ENCODE results near the gene PDIA5.

Gene PDIA5

GRCh38 chr3:123116116-123116515 is 49.3 kb downstream of the PDIA5 start:
- DNase-seq (ENCODE audit: low spot score), result no peak
- no peak overlapping the region for H3K4me3 ChIP-seq
- TF ChIP-seq CTCF (IDR thresholded peaks at IDR 0.05), result no peak
- H3K27ac ChIP-seq, result no peak overlapping the region

DNA sequence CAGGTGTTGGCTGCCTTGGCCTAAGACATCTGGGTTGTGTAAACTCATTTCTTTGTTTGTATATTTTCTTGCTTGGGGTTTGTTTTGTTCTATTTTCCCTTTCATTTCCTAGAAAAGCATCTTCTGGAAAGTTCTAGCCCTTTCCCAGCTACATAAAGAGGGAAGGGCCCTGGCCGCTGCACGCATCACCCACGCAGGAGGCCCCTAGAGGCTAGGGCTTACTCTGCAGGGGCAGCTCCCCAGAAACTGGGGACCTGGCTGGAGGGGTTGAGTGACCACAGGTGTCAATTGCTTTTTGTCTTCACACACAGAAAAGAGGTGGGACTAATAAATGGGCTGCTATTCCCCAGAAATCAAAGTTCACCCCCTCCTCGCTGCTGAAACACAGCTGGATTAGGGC is 52.6 kb downstream of the PDIA5 start:
- no peak for TF ChIP-seq CTCF (IDR thresholded peaks at IDR 0.05)
- no peak overlapping the region for H3K27ac ChIP-seq
- no peak for DNase-seq (ENCODE audit: low spot score)
- H3K4me3 ChIP-seq, result no peak overlapping the region

DNA sequence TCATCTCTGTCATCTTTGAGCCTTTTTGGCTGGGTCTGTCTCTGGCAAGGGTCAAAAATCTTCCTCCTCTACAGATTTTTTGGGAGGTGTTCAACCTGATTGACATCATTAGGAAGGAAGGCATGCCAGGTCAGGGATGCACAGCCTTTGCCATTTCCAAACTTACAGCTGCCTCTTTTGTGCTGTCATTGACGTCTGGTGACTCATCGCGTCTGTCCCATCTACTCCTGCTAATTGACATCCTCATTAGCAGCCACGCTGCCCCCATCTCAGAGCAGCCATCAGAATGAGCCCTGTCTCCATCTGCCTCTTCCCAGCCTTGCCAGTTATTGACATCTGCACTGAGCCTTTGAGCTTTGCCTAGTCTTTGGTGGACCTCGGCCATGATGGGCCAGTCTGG is 53.0 kb downstream of the PDIA5 start:
- no peak for DNase-seq (ENCODE audit: low spot score)
- H3K27ac ChIP-seq, result no peak overlapping the region
- no peak for TF ChIP-seq CTCF (IDR thresholded peaks at IDR 0.05)
- H3K4me3 ChIP-seq, result no peak overlapping the region

GRCh38 chr3:123120573-123120972 is 53.7 kb downstream of the PDIA5 start:
- TF ChIP-seq CTCF (IDR thresholded peaks at IDR 0.05), result no peak
- no peak for DNase-seq (ENCODE audit: low spot score)
- no peak overlapping the region for H3K4me3 ChIP-seq
- H3K27ac ChIP-seq, result no peak overlapping the region

GRCh38 chr3:123122057-123122456 is 55.2 kb downstream of the PDIA5 start:
- H3K4me3 ChIP-seq, result no peak overlapping the region
- DNase-seq (ENCODE audit: low spot score), result no peak
- no peak for TF ChIP-seq CTCF (IDR thresholded peaks at IDR 0.05)
- H3K27ac ChIP-seq, result no peak overlapping the region

DNA sequence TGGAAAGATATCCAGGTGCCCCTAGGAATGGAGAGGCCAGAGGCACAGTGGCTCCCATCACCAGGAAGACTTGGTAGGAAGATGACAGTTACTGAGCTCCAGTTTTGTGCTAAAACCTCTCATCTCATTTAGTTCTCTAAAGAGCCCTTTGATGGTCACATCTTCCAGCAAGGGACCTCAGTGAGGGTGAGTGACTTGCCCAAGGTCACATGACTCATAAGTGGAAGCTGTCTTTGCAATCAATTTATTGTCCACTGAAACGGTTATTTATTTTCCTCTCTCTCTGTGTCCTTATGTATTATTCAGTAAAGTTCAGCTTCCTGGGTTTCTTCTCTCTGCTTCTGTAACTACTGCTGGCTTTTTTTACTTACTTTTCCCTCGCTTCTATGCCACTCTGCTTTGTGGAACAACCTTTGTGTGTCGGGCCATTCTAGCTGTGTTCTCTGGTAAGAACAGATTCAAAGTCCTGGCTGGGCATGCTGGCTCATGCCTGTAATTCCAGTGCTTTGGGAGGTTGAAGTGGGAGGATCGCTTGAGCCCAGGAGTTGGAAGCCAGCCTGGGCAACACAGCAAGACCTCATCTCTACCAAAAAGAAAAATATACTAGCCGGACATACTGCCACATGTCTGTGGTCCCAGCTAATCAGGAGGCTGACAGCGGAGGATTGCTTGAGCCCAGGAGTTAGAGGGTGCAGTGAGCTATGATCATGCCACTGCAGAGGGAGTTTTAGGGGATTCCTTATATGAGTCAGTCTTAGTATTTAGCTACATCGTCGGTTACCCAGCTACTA is 55.9 kb downstream of the PDIA5 start:
- Histone ChIP-seq H3K27ac (peak overlapping the region in 1 of 2 donors; percentile 1), H3K4me3 (no peak overlapping the region)
- DNase-seq (ENCODE audit: low spot score), result no peak
- no peak for TF ChIP-seq CTCF (IDR thresholded peaks at IDR 0.05)

Measured in coronary artery (tissue), 2 donors.